CD14-positive monocyte (primary cell): ENCODE results near the gene PMEPA1. TPM values are rescaled to one million over a fixed set of nuclear protein-coding genes. Genes with fewer than 3 reads are reported as not detected.

Experiments used
- DNase-seq, 3 donors: peaks; one replicate each; pipeline ENCODE4 v3.0.0-alpha.2; 2011 to 2022
- H2AFZ ChIP-seq: 2 replicates; pipeline ENCODE4 v1.6.0; 2012; ENCODE audit warnings: mild to moderate bottlenecking, low read depth, low read length, inconsistent platforms; ENCODE audit not compliant: insufficient read depth, poor library complexity, severe bottlenecking
- H3K27ac ChIP-seq, 2 donors: 1 replicate in 1 of 2; 2 replicates in 1 of 2; pipeline ENCODE4 v1.5.1; 2012 to 2013; ENCODE audit warnings: low read length in 2 of 2, control low read depth in 1 of 2, inconsistent platforms in 1 of 2, low read depth in 1 of 2, mild to moderate bottlenecking in 1 of 2
- H3K27me3 ChIP-seq, 2 donors: one replicate each; pipeline versions ENCODE4 v1.6.0 to v1.6.1; 2011 to 2013; ENCODE audit warnings: low read length in 2 of 2; ENCODE audit not compliant: control insufficient read depth in 2 of 2, insufficient read depth in 2 of 2
- H3K36me3 ChIP-seq, 2 donors: replicated peaks in 1 of 2; 1 replicate in 1 of 2; 2 replicates in 1 of 2; pipeline versions ENCODE4 v1.5.1 to v1.6.1; 2012 to 2013; ENCODE audit warnings: low read length in 2 of 2, control low read depth in 1 of 2, inconsistent platforms in 1 of 2, mild to moderate bottlenecking in 1 of 2; ENCODE audit not compliant: insufficient read depth in 2 of 2, control insufficient read depth in 1 of 2
- H3K4me1 ChIP-seq, 2 donors: 1 replicate in 1 of 2; 2 replicates in 1 of 2; pipeline versions ENCODE4 v1.5.1 to v1.6.1; 2012 to 2013; ENCODE audit warnings: low read length in 2 of 2, control low read depth in 1 of 2, inconsistent platforms in 1 of 2, mild to moderate bottlenecking in 1 of 2, moderate library complexity in 1 of 2; ENCODE audit not compliant: insufficient read depth in 2 of 2, control insufficient read depth in 1 of 2
- H3K4me2 ChIP-seq: replicated peaks from 2 replicates; pipeline ENCODE3; 2012; ENCODE audit warnings: low read length, moderate library complexity, mild to moderate bottlenecking; ENCODE audit not compliant: poor library complexity, severe bottlenecking; ENCODE audit errors: extremely low read depth
- H3K4me3 ChIP-seq, 3 experiments: fragments of 200-600 bp in 1 of 3; sonication (generic) in 1 of 3; replicated peaks in 1 of 3; 1 replicate in 2 of 3; 2 replicates in 1 of 3; pipeline ENCODE4 v1.5.1; 2011 to 2013; ENCODE audit warnings: low read length in 3 of 3, mild to moderate bottlenecking in 3 of 3, control low read depth in 2 of 3, low read depth in 2 of 3, inconsistent platforms in 1 of 3, moderate library complexity in 1 of 3
- H3K79me2 ChIP-seq: 2 replicates; pipeline ENCODE4 v1.6.0; 2012; ENCODE audit warnings: mild to moderate bottlenecking, control low read depth, inconsistent platforms, low read length, moderate library complexity; ENCODE audit not compliant: insufficient read depth
- H3K9ac ChIP-seq: 2 replicates; pipeline ENCODE4 v1.6.0; 2017; ENCODE audit warnings: low read length, mild to moderate bottlenecking; ENCODE audit not compliant: insufficient read depth, poor library complexity, severe bottlenecking
- H3K9me3 ChIP-seq, 2 donors: replicated peaks in 1 of 2; 1 replicate in 1 of 2; 2 replicates in 1 of 2; pipeline versions ENCODE4 v1.5.1 to v1.6.1; 2012 to 2013; ENCODE audit warnings: low read length in 2 of 2, control low read depth in 1 of 2; ENCODE audit not compliant: control insufficient read depth in 1 of 2, insufficient read depth in 1 of 2
- H4K20me1 ChIP-seq: 2 replicates; pipeline ENCODE4 v1.6.0; 2012; ENCODE audit warnings: mild to moderate bottlenecking, low read length, control low read depth, moderate library complexity; ENCODE audit not compliant: insufficient read depth
- H3K27ac Mint-ChIP-seq, 7 donors: one replicate each; pipeline ENCODE4 v1.8.0; 2020; ENCODE audit warnings: mild to moderate bottlenecking in 7 of 7, mixed read lengths in 7 of 7, moderate library complexity in 6 of 7, inconsistent platforms in 2 of 7
- H3K27me3 Mint-ChIP-seq, 3 donors: one replicate each; pipeline ENCODE4 v1.8.0; 2021 to 2022; ENCODE audit warnings: low read depth in 3 of 3, mild to moderate bottlenecking in 3 of 3, mixed read lengths in 3 of 3, moderate library complexity in 3 of 3, inconsistent platforms in 1 of 3
- H3K36me3 Mint-ChIP-seq, 2 donors: one replicate each; pipeline ENCODE4 v1.8.0; 2020; ENCODE audit warnings: mixed read lengths in 2 of 2, inconsistent platforms in 1 of 2, mild to moderate bottlenecking in 1 of 2
- H3K4me1 Mint-ChIP-seq: one replicate; pipeline ENCODE4 v1.8.0; 2020; ENCODE audit warnings: mild to moderate bottlenecking, mixed read lengths
- H3K4me3 Mint-ChIP-seq, 2 donors: one replicate each; pipeline ENCODE4 v1.8.0; 2020; ENCODE audit warnings: mild to moderate bottlenecking in 2 of 2, mixed read lengths in 2 of 2, moderate library complexity in 1 of 2
- H3K9me3 Mint-ChIP-seq, 7 donors: one replicate each; pipeline ENCODE4 v1.8.0; 2020 to 2022; ENCODE audit warnings: mixed read lengths in 7 of 7, mild to moderate bottlenecking in 6 of 7, moderate library complexity in 6 of 7, inconsistent platforms in 2 of 7
- WGBS: methylation state at CpG from one replicate; pipeline ENCODE4 v1.1.5; 2013; ENCODE audit warnings: missing lambda C conversion rate; ENCODE audit not compliant: insufficient coverage; 5-methylcytosine and 5-hydroxymethylcytosine counted together
- intact Hi-C, 2 donors: fragments of 100-400 bp; cut with micrococcal nuclease; formaldehyde crosslinking; loops; one replicate each; pipeline versions ENCODE4 v1.15.0 to v1.15.1; 2023
- polyA plus RNA-seq, 3 donors: library from polyadenylated mRNA; depleted of rRNA in 1 of 3; unstranded in 2 of 3; stranded (reverse) in 1 of 3; fragments of 300-500 nt in 2 of 3; fragments of >200 nt in 1 of 3; fragmentation: Illumina TruSeq in 2 of 3; gene quantifications; 1 replicate in 2 of 3; 2 replicates in 1 of 3; pipeline ENCODE4 v1.2.3, GENCODE V29; 2012 to 2021
- TF ChIP-seq, protein P1 (sequence below): fragments of 200-600 bp; IDR thresholded peaks from one replicate; pipeline ENCODE4 v1.8.0; 2022; ENCODE audit warnings: antibody characterized with exemption, mild to moderate bottlenecking

PMEPA1 gene
- polyA plus RNA-seq, 3 donors: 0.12 to 0.73 (median 0.59) TPM

DNA sequence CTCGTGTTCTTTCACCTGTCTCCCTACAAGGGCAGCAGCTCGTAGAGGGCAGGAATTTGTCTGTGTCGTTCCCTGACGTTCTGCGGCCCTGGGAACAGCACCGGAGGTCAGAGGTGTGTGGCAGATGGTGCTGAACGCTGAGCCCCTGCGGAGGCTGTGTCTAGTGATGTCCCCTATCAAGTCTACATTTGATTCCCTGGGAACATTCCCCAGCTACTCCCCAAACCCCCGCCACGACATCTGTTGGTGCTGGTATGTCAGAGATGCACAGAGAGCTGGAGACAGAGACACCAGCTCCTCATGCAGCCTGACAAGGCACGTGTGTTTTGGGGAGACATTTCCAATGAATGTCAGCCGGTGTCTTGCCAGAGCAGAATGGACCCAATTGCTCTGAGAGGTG is 7.7 kb downstream of the PMEPA1 start:
- Histone ChIP-seq H3K4me1 (no peaks in the 10 kb centered on the region), H3K27me3 (peaks cover 0 to 4% of the 10 kb centered on the region in 2 donors), H3K9me3 (no peaks in the 10 kb centered on the region), H3K4me2 (no peak overlapping the region), H2AFZ (no peak overlapping the region), H3K27ac (no peak overlapping the region), H3K4me3 (no peak overlapping the region), H3K79me2 (no peaks in the 10 kb centered on the region), H4K20me1 (no peaks in the 10 kb centered on the region), H3K36me3 (no peaks in the 10 kb centered on the region), H3K9ac (no peak overlapping the region)
- Mint-ChIP-seq H3K27me3 (peaks cover 14 to 29% (median 18%) of the 10 kb centered on the region in 3 donors), H3K4me1 (no peaks in the 10 kb centered on the region), H3K9me3 (no peaks in the 10 kb centered on the region), H3K27ac (no peak overlapping the region), H3K36me3 (no peaks in the 10 kb centered on the region), H3K4me3 (peak overlapping the region in 1 of 2 donors; percentile 20)
- TF ChIP-seq, protein P1, sequence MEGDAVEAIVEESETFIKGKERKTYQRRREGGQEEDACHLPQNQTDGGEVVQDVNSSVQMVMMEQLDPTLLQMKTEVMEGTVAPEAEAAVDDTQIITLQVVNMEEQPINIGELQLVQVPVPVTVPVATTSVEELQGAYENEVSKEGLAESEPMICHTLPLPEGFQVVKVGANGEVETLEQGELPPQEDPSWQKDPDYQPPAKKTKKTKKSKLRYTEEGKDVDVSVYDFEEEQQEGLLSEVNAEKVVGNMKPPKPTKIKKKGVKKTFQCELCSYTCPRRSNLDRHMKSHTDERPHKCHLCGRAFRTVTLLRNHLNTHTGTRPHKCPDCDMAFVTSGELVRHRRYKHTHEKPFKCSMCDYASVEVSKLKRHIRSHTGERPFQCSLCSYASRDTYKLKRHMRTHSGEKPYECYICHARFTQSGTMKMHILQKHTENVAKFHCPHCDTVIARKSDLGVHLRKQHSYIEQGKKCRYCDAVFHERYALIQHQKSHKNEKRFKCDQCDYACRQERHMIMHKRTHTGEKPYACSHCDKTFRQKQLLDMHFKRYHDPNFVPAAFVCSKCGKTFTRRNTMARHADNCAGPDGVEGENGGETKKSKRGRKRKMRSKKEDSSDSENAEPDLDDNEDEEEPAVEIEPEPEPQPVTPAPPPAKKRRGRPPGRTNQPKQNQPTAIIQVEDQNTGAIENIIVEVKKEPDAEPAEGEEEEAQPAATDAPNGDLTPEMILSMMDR: no peak
- intact Hi-C loops: loop anchor here in 1 of 2 donors (10.0 kb wide), 1 partner anchor 197 kb away; no protein-coding TSS in a partner anchor
- WGBS: 90% methylated on average over 12 of the region's 12 CpGs
- no peak for DNase-seq

DNA sequence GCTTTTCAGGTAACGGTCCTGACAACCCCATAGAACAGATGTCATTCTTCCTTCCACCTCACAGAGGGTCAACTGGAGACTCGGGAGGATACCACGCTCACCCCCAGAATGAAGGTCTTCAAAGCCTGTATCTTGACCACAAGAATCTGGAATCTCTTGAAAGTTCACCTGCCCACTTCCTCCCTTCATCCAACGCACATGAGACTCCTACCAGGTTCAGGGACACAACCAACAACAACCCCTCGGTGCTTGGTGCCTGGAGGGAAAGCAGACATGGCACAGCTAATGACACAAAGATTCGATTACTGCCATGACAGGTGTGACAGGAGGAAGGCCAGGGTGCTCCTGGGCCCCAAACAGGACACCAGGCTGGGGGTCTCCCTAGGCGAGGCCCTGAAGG is 8.2 kb downstream of the PMEPA1 start:
- H2AFZ ChIP-seq: no peak overlapping the region
- H3K4me3 ChIP-seq: no peak overlapping the region
- H4K20me1 ChIP-seq: no peaks in the 10 kb centered on the region
- no peak for DNase-seq
- no peak overlapping the region for H3K27ac ChIP-seq
- Mint-ChIP-seq H3K4me3 (no peak overlapping the region), H3K4me1 (no peaks in the 10 kb centered on the region), H3K9me3 (no peaks in the 10 kb centered on the region), H3K27me3 (peaks cover 10 to 29% (median 15%) of the 10 kb centered on the region in 3 donors), H3K27ac (no peak overlapping the region), H3K36me3 (no peaks in the 10 kb centered on the region)
- WGBS: 82% methylated on average over 7 of the region's 7 CpGs
- no peaks in the 10 kb centered on the region for H3K9me3 ChIP-seq
- H3K4me2 ChIP-seq: no peak overlapping the region
- no peaks in the 10 kb centered on the region for H3K36me3 ChIP-seq
- H3K9ac ChIP-seq: no peak overlapping the region
- intact Hi-C loops: loop anchor here in 1 of 2 donors (10.0 kb wide), 1 partner anchor 197 kb away; no protein-coding TSS in a partner anchor
- no peaks in the 10 kb centered on the region for H3K27me3 ChIP-seq
- TF ChIP-seq, protein P1: no peak
- H3K79me2 ChIP-seq: no peaks in the 10 kb centered on the region
- H3K4me1 ChIP-seq: no peaks in the 10 kb centered on the region
